Endothelial cell of umbilical vein (primary cell): ENCODE results near the gene KLHL30. TPM values are rescaled to one million over a fixed set of nuclear protein-coding genes. Genes with fewer than 3 reads are reported as not detected.

Experiments used
- BruUV-seq: library from RNA; stranded (reverse); fragments of 400-500 nt; replicated peaks from 2 replicates; lab custom pipeline; 2021; lab: Mats Ljungman, UMichigan
- CTCF ChIA-PET: fragments of 300-600, 350-600 bp; sonication (Branson Sonifier 250); formaldehyde crosslinking; loops from one replicate; lab custom pipeline; 2021; ENCODE audit warnings: antibody characterized with exemption, inconsistent platforms; lab: Charles Lee
- POLR2A ChIA-PET: fragments of 300-600, 350-600 bp; sonication (Branson Sonifier 250); formaldehyde crosslinking; loops from one replicate; lab custom pipeline; 2021; ENCODE audit warnings: antibody characterized with exemption, inconsistent platforms; lab: Charles Lee
- DNase-seq: peaks from one replicate; pipeline ENCODE4 v3.0.0-alpha.2; 2011; ENCODE audit warnings: low read depth, low spot score
- FAIRE-seq: peaks from 2 replicates; lab custom pipeline; 2011; peaks lifted over from hg19 to GRCh38; lab: Jason Lieb, UNC
- H2AFZ ChIP-seq: 2 replicates; pipeline ENCODE4 v1.6.0; 2012; ENCODE audit warnings: low read depth, low read length, control low read depth, inconsistent platforms
- H3K27ac ChIP-seq: 2 replicates; pipeline ENCODE4 v1.5.1; 2011; ENCODE audit warnings: low read depth, mild to moderate bottlenecking, control low read depth, low read length, moderate library complexity; ENCODE audit not compliant: insufficient read depth
- H3K27me3 ChIP-seq, 2 experiments: 2 replicates each; pipeline versions ENCODE4 v1.6.0 to v1.6.1; 2011; ENCODE audit warnings: low read length in 2 of 2, mixed read lengths in 1 of 2; ENCODE audit not compliant: control insufficient read depth in 2 of 2, insufficient read depth in 2 of 2
- H3K36me3 ChIP-seq, 2 experiments: 2 replicates in 1 of 2; 3 replicates in 1 of 2; pipeline ENCODE4 v1.5.1; 2011; ENCODE audit warnings: low read length in 2 of 2, mild to moderate bottlenecking in 1 of 2, moderate library complexity in 1 of 2; ENCODE audit not compliant: control insufficient read depth in 2 of 2, insufficient read depth in 2 of 2; ENCODE audit errors: extremely low read depth in 1 of 2
- H3K4me1 ChIP-seq: 3 replicates; pipeline ENCODE4 v1.5.1; 2011; ENCODE audit warnings: mild to moderate bottlenecking, low read length; ENCODE audit not compliant: control insufficient read depth, insufficient read depth; ENCODE audit errors: extremely low read depth
- H3K4me2 ChIP-seq: 2 replicates; pipeline ENCODE4 v1.6.1; 2011; ENCODE audit warnings: low read length, control low read depth, mixed read lengths; ENCODE audit not compliant: insufficient read depth
- H3K4me3 ChIP-seq, 3 experiments: fragments of 200-600 bp in 1 of 3; sonication (generic), shearing (Covaris generic) in 1 of 3; replicated peaks in 1 of 3; 2 replicates each; pipeline ENCODE4 v1.5.1; 2011 to 2016; ENCODE audit warnings: control low read depth in 3 of 3, low read length in 3 of 3, mild to moderate bottlenecking in 2 of 3, inconsistent platforms in 1 of 3, low read depth in 1 of 3, moderate library complexity in 1 of 3; ENCODE audit not compliant: insufficient read depth in 1 of 3
- H3K79me2 ChIP-seq: 2 replicates; pipeline ENCODE4 v1.6.0; 2012; ENCODE audit warnings: low read length, inconsistent platforms; ENCODE audit not compliant: control insufficient read depth, insufficient read depth
- H3K9ac ChIP-seq: replicated peaks from 2 replicates; pipeline ENCODE3; 2011; ENCODE audit warnings: low read length, control low read depth; ENCODE audit not compliant: insufficient read depth; ENCODE audit errors: extremely low read depth
- H3K9me1 ChIP-seq: replicated peaks from 3 replicates; pipeline ENCODE4 v1.6.0; 2011; ENCODE audit warnings: mild to moderate bottlenecking, low read length; ENCODE audit not compliant: control insufficient read depth, insufficient read depth; ENCODE audit errors: extremely low read depth
- H3K9me3 ChIP-seq: replicated peaks from 2 replicates; pipeline ENCODE4 v1.5.1; 2012; ENCODE audit warnings: low read length, inconsistent platforms; ENCODE audit not compliant: control insufficient read depth, insufficient read depth
- H4K20me1 ChIP-seq: replicated peaks from 2 replicates; pipeline ENCODE3; 2011; ENCODE audit warnings: mild to moderate bottlenecking, low read length; ENCODE audit not compliant: control insufficient read depth, insufficient read depth; ENCODE audit errors: extremely low read depth
- CTCF ChIP-seq, 2 donors: IDR thresholded peaks; 1 replicate in 1 of 2; 2 replicates in 1 of 2; pipeline ENCODE4 v1.5.1; 2011; ENCODE audit warnings: low read length in 2 of 2, mild to moderate bottlenecking in 2 of 2, moderate library complexity in 2 of 2, control low read depth in 1 of 2, inconsistent platforms in 1 of 2, low read depth in 1 of 2; ENCODE audit not compliant: insufficient read depth in 1 of 2; ENCODE audit errors: extremely low read depth in 1 of 2
- EZH2 ChIP-seq: IDR thresholded peaks from 2 replicates; pipeline ENCODE4 v1.6.1; 2012; ENCODE audit warnings: borderline replicate concordance, low read depth, mild to moderate bottlenecking, moderate library complexity, low read length, inconsistent platforms; ENCODE audit not compliant: severe bottlenecking
- FOS ChIP-seq: IDR thresholded peaks from 2 replicates; pipeline ENCODE4 v1.6.1; 2011; ENCODE audit warnings: mild to moderate bottlenecking, low read length, moderate library complexity, borderline replicate concordance; ENCODE audit not compliant: insufficient read depth
- GATA2 ChIP-seq: IDR thresholded peaks from 2 replicates; pipeline ENCODE4 v1.7.0; 2011; ENCODE audit warnings: low read depth, mild to moderate bottlenecking, moderate library complexity, mixed read lengths, low read length; ENCODE audit not compliant: insufficient read length, insufficient read depth
- JUN ChIP-seq: IDR thresholded peaks from 2 replicates; pipeline ENCODE4 v1.6.1; 2011; ENCODE audit warnings: borderline replicate concordance, low read depth; ENCODE audit not compliant: insufficient read length, insufficient read depth
- MAX ChIP-seq: IDR thresholded peaks from 2 replicates; pipeline ENCODE4 v1.6.1; 2011; ENCODE audit not compliant: insufficient read depth, insufficient read length
- MYC ChIP-seq: IDR thresholded peaks from one replicate; pipeline ENCODE4 v1.6.1; 2011; ENCODE audit warnings: mild to moderate bottlenecking, low read depth, low read length
- POLR2A ChIP-seq: IDR thresholded peaks from 2 replicates; pipeline ENCODE4 v1.6.1; 2012; ENCODE audit warnings: low read depth, mild to moderate bottlenecking, control low read depth, low read length
- POLR2AphosphoS5 ChIP-seq: IDR thresholded peaks from 2 replicates; pipeline ENCODE4 v1.6.1; 2012; ENCODE audit warnings: low read depth, mild to moderate bottlenecking, control low read depth, low read length, moderate library complexity; ENCODE audit not compliant: insufficient read depth
- dilution Hi-C: fragments of 300-500 bp; cut with MboI; formaldehyde crosslinking; loops from one replicate; pipeline ENCODE4 v1.15.0; 2019; ENCODE audit warnings: low sequenced_read_pairs; ENCODE audit not compliant: extremely low pct_ligation_motif_present
- intact Hi-C: fragments of 100-400 bp; cut with micrococcal nuclease; formaldehyde crosslinking; loops from one replicate; pipeline ENCODE4 v1.10.0; 2022
- polyA plus RNA-seq, 4 experiments: library from polyadenylated mRNA; depleted of rRNA in 3 of 4; stranded (reverse) in 3 of 4; unstranded in 1 of 4; fragments of >200 nt; gene quantifications; 2 replicates each; pipeline versions ENCODE4 v1.2.1 to v1.2.3, GENCODE V29; 2011 to 2012; ENCODE audit warnings: missing spikeins in 1 of 4
- total RNA-seq: library from RNA; stranded (reverse); gene quantifications from 2 replicates; pipeline ENCODE4 v1.2.3, GENCODE V29; 2021

The KLHL30 gene
- total and polyA plus RNA-seq, 2 donors (not counting 3 experiments of a cell fraction or from before 2014, with no cell fraction given), result not detected

GRCh38 chr2:238095143-238095542 lies 43.3 kb upstream of the KLHL30 start:
- CTCF ChIA-PET, result no interaction called here
- POLR2A ChIA-PET, result no interaction called here
- no peaks in the 10 kb centered on the region for H3K9me1 ChIP-seq
- H4K20me1 ChIP-seq, result no peaks in the 10 kb centered on the region
- no peaks in the 10 kb centered on the region for H3K9me3 ChIP-seq
- DNase-seq (no peak), FAIRE-seq (no peak)
- no peaks in the 10 kb centered on the region for H3K36me3 ChIP-seq
- dilution Hi-C loops (no loop called here), intact Hi-C loops (no loop called here)
- H3K27me3 ChIP-seq, result no peaks in the 10 kb centered on the region
- no peak overlapping the region for H3K9ac ChIP-seq
- TF ChIP-seq FOS (no peak), EZH2 (no peak), POLR2A (no peak), GATA2 (no peak), JUN (no peak), CTCF (IDR thresholded peaks at IDR 0.05; ENCODE audit: extremely low read depth in 1 of 2, insufficient read depth in 1 of 2, low read depth in 1 of 2, low read length in 2 of 2) (no peak), POLR2AphosphoS5 (no peak), MAX (no peak), MYC (no peak)
- H2AFZ ChIP-seq, result no peak overlapping the region
- H3K27ac ChIP-seq, result no peak overlapping the region
- H3K4me3 ChIP-seq, result no peak overlapping the region
- no peak overlapping the region for H3K4me2 ChIP-seq
- BruUV-seq, result no TSS peak
- H3K4me1 ChIP-seq, result no peaks in the 10 kb centered on the region
- no peaks in the 10 kb centered on the region for H3K79me2 ChIP-seq
